Peyer's patch (tissue), 4 donors: ENCODE results near the gene ZNF747. TPM values are rescaled to one million over a fixed set of nuclear protein-coding genes. Genes with fewer than 3 reads are reported as not detected.
A peak's percentile ranks its signal among the peaks of the same experiment; 100 is the strongest.

Experiments
- DNase-seq, 3 donors: peaks; one replicate each; pipeline ENCODE4 v3.0.0-alpha.2; 2017 to 2019
- H3K27ac ChIP-seq, 4 donors: fragments of 200-600 bp; sonication (generic); one replicate each; pipeline ENCODE4 v1.5.1; 2016 to 2019
- H3K27me3 ChIP-seq, 2 donors: fragments of 200-600 bp; sonication (generic); one replicate each; pipeline ENCODE4 v1.5.1; 2019
- H3K36me3 ChIP-seq, 3 donors: fragments of 200-600 bp; sonication (generic); one replicate each; pipeline ENCODE4 v1.5.1; 2016 to 2019
- H3K4me1 ChIP-seq, 4 donors: fragments of 200-600 bp; sonication (generic); one replicate each; pipeline ENCODE4 v1.5.1; 2016 to 2019
- H3K4me3 ChIP-seq, 4 donors: fragments of 200-600 bp; sonication (generic); 1 replicate in 3 of 4; 2 replicates in 1 of 4; pipeline ENCODE4 v1.5.1; 2016 to 2019; ENCODE audit warnings: mild to moderate bottlenecking in 1 of 4
- H3K9me3 ChIP-seq, 4 donors: fragments of 200-600 bp; sonication (generic); one replicate each; pipeline ENCODE4 v1.5.1; 2016 to 2019; ENCODE audit warnings: mild to moderate bottlenecking in 1 of 4
- CTCF ChIP-seq, 6 experiments: fragments of 450-650 bp in 4 of 6; fragments of 200-600 bp in 2 of 6; sonication (generic) in 1 of 6; IDR thresholded peaks; one replicate each; pipeline ENCODE4 v1.5.1; 2017 to 2019; ENCODE audit warnings: antibody characterized with exemption in 6 of 6, mild to moderate bottlenecking in 3 of 6, moderate library complexity in 1 of 6
- POLR2A ChIP-seq, 2 donors: fragments of 450-650 bp; IDR thresholded peaks; one replicate each; pipeline ENCODE4 v1.5.1; 2017; ENCODE audit warnings: antibody characterized with exemption in 2 of 2, mild to moderate bottlenecking in 2 of 2, moderate library complexity in 2 of 2
- total RNA-seq, 4 donors: library from RNA; depleted of rRNA; stranded (reverse); fragments of >200 nt; gene quantifications; one replicate each; pipeline ENCODE4 v1.1.0, GENCODE V29; 2016

ZNF747 gene
- total RNA-seq, 4 donors from 2014 or later: 12.4 to 22.8 (median 19.1) TPM

GRCh38 chr16:30526823-30527634 is 7.6 kb downstream of the ZNF747 start:
- Histone ChIP-seq H3K4me3 (peak overlapping the region; percentile 73 to 97 (median 89)), H3K9me3 (no peaks in the 10 kb centered on the region), H3K27ac (peak overlapping the region; percentile 92 to 100 (median 98)), H3K4me1 (peaks cover 0 to 40% (median 2%) of the 10 kb centered on the region in 4 donors), H3K27me3 (no peaks in the 10 kb centered on the region), H3K36me3 (peaks cover 0 to 15% (median 0%) of the 10 kb centered on the region in 3 donors)
- DNase-seq: peak; percentile 98 to 99 (median 99)
- TF ChIP-seq POLR2A (IDR thresholded peaks at IDR 0.05) (peak; percentile 73 to 85), CTCF (IDR thresholded peaks at IDR 0.05) (peak in 4 of 6 experiments; percentile 39 to 56 (median 52))

DNA sequence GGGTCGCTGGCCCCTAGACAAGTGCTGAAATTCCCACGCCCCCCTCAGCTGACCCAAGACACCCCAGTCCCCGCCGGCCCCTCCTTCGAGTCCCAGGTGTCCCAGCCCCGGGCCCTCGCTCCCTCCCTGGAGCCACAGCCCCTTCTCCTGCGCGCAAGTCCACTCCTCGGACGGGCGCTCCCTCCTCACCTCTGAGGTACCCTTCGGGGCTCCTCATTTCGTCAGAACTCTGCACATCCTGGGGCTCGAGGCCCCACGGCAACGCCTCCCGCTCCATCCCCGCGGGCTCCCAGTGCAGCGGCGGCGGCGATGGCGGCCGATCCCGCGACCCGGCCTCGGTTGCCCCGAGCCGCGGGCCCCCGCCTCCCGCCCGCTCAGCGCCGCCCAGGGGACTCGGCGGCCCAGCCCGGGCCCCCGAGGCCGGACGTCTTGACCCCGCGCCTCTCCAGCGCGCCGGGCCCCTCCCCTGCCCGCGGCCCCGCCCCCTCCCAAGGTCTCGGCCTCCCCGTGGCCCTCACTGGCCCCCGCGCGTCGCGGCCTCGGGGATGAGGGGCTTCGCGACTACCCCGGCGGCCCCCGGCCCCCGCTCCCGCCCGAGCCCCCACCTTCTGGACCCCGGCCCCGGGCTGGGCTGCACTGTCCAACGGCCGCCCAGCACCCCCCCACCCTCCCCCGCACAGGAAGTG is 8.4 kb downstream of the ZNF747 start, which contains the start of gene ZNF768:
Gene ZNF768, minus strand, starts transcription at position 430 of the 686 bp plus-strand sequence. Its CDS starts 153 bp downstream, at position 277.
- Histone ChIP-seq H3K27me3 (no peaks in the 10 kb centered on the region), H3K27ac (peak within 1 kb of the TSS; percentile 92 to 100 (median 98)), H3K9me3 (no peaks in the 10 kb centered on the region), H3K36me3 (peaks cover 0 to 15% (median 0%) of the 10 kb centered on the region in 3 donors), H3K4me3 (peak within 1 kb of the TSS; percentile 73 to 97 (median 89)), H3K4me1 (peaks cover 0 to 40% (median 2%) of the 10 kb centered on the region in 4 donors)
- DNase-seq: peak in 2 of 3 donors; percentile 40 to 59
- TF ChIP-seq POLR2A (IDR thresholded peaks at IDR 0.05) (peak in 1 of 2 donors; percentile 45), CTCF (IDR thresholded peaks at IDR 0.05) (no peak)

- H3K4me1 ChIP-seq: peaks cover 0 to 40% (median 2%) of the 10 kb centered on the region in 4 donors
Observed at GRCh38 chr16:30525844-30526136, 8.9 kb downstream of the ZNF747 start.

DNA sequence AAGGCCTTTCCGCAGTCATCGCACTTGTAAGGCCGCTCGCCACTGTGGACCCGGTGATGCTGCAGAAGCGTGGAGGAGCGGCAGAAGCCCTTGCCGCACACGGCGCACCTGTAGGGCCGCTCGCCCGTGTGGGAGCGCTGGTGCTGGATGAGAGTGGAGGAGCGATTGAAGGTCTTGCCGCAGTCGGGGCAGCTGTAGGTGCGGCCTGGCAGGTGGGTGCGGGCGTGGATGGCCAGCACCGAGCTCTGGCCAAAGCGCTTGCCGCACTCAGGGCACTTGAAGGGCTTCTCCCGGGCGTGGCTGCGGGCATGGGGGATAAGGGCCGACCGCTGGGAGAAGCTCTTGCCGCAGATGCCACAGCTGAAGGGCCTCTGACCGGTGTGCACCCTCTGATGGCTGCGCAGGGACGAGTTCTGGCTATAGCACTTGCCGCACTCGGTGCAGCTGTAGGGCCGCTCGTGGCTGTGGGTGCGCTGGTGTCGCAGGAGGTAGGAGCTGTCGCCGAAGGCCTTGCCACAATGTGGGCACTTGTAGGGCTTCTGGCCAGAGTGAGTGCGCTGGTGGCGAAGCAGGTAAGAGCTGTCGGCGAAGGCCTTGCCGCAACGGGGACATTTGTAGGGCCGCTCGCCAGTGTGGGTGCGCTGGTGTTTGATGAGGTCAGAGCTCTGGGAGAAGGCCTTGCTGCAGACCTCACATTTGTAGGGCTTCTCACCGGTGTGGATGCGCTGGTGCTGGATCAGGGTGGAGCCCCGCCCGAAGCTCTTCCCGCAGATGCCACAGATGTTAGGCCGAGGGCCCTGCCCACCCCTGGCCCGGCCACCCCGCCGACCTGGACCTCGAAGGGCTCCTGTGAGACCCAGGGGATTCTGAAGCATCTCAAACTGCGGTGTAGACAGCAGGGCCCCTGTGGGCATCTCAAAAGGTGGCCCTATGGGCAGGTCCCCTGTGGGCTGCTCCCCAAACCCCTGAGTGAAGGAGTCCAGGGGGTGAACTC is 9.8 kb downstream of the ZNF747 start:
- TF ChIP-seq POLR2A (IDR thresholded peaks at IDR 0.05): no peak
- no peak for TF ChIP-seq CTCF (IDR thresholded peaks at IDR 0.05)
- Histone ChIP-seq H3K4me3 (peak overlapping the region in 1 of 4 donors; percentile 85), H3K9me3 (no peaks in the 10 kb centered on the region), H3K27me3 (no peaks in the 10 kb centered on the region), H3K36me3 (peaks cover 0 to 12% (median 0%) of the 10 kb centered on the region in 3 donors), H3K27ac (no peak overlapping the region), H3K4me1 (peaks cover 0 to 40% (median 2%) of the 10 kb centered on the region in 4 donors)
- no peak for DNase-seq

More at GRCh38 chr16:30525844-30526136, 8.9 kb downstream of the ZNF747 start:
- Histone ChIP-seq H3K27me3 (no peaks in the 10 kb centered on the region), H3K36me3 (peaks cover 0 to 15% (median 0%) of the 10 kb centered on the region in 3 donors), H3K27ac (peak overlapping the region; percentile 92 to 100 (median 98)), H3K9me3 (no peaks in the 10 kb centered on the region), H3K4me3 (peak overlapping the region; percentile 73 to 97 (median 89))
- DNase-seq: no peak
- no peak for TF ChIP-seq POLR2A (IDR thresholded peaks at IDR 0.05)
- no peak for TF ChIP-seq CTCF (IDR thresholded peaks at IDR 0.05)
